GM18868 (cell line): ENCODE measurements around the gene MPP1.
"Not testable (repeated sequence)": the region's sequence is repeated elsewhere in the genome, so short reads cannot be mapped to it uniquely, and the experiment has no call there.

Experiments used
- ATAC-seq: cut with Tn5 transposase; IDR thresholded peaks from one replicate; pipeline ENCODE4 v1.9.1; 2021; ENCODE audit warnings: mild to moderate bottlenecking, moderate library complexity; ENCODE audit not compliant: unreplicated experiment

The MPP1 gene

DNA sequence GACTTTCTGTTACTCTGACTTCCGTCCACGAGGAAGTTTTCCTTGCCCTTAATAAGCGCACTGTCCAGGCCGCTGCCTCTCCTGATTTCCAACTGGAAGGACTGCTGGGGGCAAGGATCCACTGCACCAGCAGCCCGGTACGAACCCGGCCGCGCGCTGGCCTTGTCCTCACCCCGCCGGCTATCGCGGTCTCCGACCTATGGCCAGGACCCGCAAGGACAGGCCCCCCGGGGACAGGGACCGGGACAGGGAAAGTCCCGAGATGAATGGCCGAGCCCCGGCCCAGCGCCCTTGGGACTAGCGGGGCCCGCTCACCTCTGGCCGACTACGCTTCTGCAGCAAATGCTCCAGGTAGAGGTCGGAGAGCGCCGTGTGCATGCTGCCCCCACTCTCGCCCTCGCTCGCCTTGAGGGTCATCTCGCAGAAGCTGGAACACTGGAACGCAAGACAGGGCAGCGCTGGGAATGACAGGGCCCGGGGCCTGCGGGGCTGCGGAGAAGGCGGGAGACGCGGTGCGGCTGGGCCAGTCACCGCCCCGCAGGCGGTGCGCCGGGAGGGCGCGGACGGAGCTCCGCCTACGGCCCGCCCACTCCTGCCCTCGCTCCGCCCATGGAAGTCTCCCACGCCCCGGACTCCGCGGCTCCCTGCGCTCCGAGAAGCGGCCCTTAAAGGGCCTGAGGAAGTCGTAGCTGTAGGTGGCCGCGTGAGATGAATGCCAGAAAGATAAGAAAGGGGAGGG lies at the start of gene MPP1:
MPP1 (minus strand) TSS at position 529 of the 739 bp plus-strand sequence; CDS start at position 417, 112 bp downstream.
- ATAC-seq: peak; percentile 96

DNA sequence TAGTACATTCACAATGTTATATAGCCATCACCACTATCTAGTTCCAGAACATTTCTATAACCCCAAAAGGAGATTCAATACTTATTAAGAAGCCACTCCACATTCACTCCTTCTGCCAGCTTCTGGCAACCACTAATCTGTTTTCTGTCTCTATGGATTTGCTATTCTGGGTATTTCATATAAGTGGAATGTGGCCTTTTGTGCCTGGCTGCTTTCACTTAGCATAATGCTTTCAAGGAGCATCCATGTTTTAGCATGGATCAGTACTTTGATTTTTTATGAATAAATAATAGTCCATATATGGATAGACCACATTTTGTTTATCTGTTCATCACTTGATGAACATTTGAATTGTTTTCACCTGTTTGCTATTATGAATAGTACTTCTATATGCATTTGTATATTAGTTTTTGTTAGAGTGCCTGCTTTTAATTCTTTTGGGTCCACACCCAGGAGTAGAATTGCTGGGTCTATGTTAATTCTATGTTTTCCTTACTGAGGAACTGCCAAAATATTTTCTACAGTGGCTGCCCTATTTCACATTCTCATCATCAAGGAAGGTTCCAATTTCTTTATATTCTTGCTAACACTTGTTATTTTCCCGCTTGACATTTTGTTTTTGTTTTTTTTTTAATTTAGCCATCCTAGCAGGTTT lies 45.8 kb upstream of the MPP1 start:
- ATAC-seq: no peak

DNA sequence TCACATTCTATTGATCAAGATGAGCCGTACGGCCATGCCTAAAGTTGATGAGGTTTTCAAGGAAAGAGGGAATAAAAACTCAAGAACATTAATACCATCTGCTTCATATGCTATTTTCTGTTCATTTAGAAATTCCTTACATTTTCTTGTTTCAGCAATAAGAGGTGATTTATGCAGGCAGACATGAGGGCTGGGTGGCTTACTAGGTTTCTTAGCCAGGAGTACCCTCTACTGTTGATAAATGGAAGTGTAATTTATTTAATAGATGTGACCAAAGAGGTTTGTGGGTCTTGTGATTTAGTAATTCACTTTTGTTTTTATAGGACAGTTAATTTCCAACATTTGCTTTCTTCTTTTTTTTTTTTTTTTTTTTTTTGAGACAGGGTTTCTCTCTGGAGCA lies 35.6 kb upstream of the MPP1 start:
- no peak for ATAC-seq

DNA sequence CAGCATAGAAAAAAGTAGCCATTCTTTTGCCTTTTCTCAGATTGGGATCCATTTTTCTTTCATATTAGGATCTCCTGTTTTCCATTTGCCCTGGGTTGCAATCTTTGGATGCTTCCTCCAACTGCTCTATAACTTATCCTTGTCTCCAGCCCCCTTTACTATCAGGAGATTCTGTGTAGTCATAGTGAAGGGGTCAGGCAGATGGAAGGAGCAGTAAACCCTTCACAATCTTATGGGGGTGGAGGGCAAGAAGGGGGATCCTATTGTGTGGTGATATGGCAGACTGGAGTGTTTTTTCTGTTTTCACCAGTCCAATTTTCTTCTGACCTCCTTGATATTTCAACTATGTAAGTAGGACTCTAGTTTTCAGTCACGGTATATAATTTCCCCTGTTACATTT lies 30.9 kb upstream of the MPP1 start:
- ATAC-seq: no peak

DNA sequence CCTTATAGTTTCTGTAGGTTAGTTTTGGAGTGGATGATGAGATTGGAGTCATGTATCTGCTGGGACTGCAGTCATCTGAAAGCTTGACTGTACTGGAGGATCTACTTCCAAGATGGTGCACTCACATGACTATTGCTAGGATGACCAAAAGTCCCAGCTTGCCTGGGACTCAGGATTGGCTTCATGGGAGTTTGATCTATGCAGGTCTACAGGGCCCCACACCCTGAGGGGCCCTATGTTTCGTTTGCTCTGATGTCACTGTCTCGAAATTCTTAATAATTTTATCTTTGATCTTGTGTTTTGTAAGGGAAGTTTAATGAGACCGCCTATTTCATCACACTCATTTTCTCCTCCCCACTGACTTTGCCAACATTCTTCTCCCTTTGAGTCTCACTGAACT lies 29.3 kb upstream of the MPP1 start, which contains the start of gene SMIM9:
SMIM9 (minus strand) TSS at position 101 of the 400 bp plus-strand sequence. CDS start 3,806 bp downstream, outside the sequence.
- ATAC-seq: no peak

DNA sequence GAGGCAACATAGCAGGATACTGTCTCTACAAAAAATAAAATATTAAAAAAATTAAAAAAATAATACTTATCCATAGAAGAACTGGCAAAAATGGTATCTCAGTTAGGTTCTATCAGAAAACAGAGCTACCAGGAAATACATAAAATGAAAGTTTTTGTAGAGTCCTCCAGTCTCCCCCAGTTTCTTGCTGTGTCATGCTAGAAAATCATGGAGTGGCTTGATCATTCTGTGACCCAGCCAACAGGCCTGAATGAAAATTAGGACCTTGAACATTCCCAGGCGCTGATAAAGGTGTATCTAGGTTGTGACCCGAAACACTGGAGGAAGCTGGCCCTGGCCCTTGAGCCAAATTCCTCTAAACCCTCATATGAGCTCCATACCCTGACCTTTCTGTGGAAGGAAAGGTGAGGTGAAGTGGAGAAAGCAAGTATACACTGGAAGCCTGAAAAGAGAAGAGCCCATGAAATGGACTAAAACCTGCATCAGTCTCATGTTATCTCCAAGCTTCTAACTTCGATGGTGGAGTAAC lies 28.5 kb upstream of the MPP1 start:
- ATAC-seq: no peak

DNA sequence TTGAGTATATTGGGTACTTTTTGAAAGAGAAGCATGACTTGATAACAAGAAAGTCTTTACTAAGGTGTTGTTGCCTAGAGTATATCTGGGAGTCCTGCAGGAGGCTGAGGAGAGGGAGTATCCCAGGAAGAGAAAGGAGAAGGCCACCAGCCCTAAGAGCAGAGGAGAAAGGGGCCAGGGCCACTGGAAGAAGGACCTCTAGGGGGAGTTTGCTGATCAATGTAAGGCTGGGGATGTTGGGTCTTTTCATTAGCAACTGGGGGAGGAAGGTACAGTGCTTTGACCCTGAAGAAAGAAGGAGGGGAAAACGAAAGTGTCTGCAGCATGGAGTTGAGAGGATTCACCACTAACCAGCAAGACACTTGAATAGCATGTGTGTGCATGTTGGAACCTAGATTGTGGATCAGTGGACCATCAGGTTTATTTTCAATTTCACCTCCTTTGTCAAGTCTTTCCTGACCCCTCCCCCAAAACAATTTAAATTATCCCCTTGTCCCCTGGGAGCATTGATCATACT lies 24.7 kb upstream of the MPP1 start:
- ATAC-seq: no peak

DNA sequence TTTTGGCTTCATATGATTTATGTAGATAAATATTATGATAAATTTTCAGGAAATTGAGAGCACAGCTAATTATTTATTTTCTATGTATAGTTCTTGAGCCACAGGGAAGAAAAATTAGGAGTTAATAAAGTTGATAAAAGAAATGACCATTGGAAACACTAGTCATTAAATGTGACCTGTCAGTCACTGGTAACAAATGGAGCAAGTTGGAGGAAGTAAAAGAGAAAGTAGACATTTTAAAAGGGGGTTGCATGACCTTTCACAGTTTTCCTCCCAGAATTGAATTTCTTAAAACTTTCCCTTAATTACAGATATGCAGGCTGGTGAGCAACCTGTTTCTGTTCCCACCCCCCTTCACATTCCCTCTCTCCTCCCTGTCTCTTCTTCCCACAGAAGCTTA lies 23.8 kb upstream of the MPP1 start:
- no peak for ATAC-seq

DNA sequence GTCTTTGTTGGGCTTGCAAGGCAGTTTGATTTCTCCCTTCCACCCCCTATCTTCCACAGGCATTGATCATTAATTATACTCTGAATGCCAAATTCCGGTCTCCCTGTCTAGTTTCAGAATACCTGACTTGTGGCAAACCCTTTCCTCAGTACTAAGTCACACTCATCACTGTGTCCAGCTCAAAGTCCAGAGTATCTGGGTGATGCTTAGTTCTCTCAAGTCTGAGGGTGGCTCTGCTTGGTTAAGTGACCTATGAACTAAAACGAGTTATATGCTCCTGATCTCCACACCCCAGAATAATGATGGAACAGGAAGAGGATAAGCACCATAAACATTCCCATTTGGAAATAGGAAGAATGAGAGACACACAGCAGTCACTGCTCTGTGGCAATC lies 22.7 kb upstream of the MPP1 start:
- ATAC-seq: no peak

DNA sequence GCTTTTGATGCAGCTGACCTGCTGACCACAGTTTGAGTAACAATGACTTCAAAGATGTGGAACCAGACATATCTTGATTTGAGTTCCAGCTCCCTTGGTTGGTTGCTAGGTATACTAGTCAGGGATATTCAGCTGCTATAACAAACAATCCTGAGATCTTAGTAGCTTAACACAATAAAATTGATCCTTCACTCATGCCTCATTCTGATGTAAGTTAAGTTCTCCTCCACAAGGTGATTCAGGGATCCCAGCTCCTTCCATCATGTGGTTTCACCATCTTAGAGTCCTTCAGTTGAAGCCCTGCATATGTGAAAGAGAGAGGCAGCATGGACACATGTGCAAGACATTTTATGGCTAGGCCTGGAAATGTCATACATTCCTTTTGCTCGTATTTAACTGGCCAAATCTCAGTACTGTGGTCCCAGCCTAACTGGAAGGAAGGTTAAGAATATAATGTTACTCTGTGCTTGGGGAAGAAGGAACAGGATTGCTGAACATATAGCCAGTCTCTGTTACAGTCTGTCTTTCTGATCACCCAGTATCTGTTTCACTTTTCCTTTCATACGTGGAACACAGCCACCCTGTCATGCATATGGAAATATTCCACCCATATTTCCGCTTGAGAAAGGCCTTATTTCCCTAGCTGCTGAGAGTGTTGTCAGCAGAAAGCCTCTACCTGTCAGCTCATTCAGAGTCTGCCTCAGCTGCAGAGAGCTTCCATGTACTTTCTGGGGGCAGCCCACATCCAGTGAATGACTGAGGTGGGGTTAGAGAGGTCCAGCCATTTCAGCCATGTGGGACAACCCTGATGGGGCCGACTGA lies 22.1 kb upstream of the MPP1 start:
- peak; percentile 57 for ATAC-seq

DNA sequence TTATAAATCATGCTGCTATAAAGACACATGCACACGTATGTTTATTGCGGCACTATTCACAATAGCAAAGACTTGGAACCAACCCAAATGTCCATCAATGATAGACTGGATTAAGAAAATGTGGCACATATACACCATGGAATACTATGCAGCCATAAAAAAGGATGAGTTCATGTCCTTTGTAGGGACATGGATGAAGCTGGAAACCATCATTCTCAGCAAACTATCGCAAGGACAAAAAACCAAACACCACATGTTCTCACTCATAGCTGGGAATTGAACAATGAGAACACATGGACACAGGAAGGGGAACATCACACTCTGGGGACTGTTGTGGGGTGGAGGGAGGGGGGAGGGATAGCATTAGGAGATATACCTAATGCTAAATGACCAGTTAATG lies 20.3 kb upstream of the MPP1 start:
- not testable (repeated sequence) for ATAC-seq

DNA sequence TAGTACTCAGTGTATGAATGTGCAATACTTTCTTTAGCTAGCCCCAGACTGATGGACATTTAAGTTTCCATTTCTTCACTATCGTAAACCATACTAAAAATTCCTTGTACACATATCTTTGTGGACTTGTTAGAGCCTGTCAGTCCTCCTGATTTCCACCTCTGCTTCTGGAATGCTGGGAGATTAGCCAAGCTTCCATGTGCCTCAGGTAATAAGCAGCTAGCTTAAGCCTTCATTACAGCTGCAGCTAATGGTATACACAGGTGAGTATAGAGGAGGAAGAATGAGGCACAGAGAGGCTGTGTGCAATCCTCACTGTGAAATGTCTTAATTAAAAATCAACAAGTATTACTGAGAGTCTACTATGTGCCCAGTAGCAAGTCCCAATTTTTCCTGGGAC lies 19.4 kb upstream of the MPP1 start:
- ATAC-seq: no peak

DNA sequence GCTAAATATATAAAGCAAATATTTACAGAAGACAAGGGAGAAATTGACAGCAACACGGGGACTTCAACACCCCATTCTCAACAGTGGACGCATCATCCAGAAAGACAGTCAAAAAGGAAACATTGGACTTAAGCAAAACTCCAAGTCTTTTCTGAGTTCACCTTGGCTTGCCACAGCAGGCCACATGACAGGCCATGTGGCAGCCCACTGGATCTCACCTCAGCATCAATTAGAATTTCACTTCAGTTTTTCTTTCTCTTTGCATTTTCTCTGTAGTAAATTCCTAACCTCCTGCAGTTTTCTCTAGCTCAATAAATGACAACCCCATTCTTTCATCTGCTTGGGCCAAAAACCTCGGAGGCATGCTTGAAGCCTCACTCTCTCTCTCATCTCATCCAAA lies 16.7 kb upstream of the MPP1 start:
- no peak for ATAC-seq

DNA sequence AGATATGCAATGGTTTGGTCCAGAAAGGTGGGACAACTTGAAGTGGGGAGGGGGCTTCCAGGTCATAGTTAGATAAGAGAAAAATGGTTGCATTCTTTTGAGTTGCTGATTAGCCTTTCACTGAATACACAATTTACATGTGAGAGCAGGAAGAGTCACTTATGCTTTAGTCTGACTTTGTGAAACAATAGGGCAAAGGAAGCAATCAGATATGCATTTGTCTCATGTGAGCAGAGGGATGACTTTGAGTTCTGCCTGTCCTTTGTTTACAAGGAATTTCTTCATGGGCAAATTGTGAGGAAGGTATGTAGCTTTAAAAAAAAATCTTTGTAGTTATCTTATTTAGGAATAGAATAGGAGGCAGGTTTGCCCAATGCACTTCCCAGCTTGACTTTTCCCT lies 16.2 kb upstream of the MPP1 start:
- no peak for ATAC-seq

DNA sequence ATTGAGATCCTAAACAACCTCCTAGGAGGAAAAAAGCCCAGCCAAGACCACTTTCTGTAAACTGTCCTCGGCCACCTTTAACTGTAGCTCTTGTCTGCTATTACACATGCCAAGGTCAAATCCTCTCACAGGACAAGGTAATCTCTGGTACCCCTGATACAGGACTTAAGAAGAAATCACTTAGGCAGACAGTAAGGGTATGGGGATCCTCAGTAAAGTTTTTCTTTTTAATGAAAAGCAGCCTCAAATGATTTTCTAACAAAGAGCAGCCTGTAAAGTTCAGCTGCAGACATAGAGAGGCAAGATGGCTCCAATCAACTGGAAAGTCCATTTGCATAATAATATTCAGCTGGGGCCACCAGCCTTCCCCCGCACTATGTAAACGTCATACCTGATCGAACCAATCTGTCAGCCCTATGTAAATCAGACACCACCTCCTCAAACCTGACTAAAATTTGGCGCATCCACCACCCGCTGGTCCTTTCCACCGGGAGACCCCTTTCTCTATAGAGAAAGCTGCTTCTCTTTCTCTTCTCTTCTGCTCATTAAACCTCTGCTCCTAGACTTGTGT lies 14.6 kb upstream of the MPP1 start:
- ATAC-seq: no peak

DNA sequence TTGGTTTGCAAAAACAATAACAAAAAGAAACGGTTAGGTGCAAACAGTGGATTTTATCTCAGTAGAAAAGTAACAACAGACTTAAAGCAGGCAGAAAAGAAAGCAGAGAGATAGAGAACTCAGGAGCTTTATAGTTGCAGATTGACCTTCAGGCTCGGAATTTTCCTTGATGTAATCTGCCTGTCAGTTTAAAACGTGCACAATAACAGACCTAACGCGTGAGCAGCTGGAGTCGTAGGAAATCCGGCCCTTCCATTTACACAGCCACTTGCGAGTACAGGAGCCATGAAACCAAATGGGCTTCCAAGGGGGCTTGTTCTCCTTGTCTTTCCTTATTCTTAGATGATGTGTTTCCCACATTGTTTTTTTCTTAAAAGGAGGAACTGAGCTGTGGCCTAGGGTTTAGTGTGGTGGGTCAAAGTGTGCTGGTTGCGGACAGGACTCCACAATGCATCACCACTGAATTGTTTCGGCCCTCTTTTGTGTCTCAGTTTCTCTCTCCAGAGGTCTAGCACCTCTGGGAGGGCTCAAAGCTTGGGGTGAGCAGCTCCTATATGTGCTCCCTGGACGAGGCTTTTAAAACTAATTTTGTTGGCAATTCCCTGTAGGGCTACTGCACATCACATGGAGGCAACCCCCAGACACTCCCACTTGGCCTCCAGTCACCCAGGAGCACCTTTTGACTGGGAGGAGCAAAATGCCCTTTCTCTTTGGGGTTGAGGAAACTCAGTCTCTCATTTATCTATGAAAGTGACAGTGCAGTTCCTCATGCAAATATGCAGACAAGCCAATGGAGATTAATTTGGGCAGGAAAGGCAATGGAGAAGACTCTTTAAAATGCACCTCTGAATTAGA lies 13.9 kb upstream of the MPP1 start:
- no peak for ATAC-seq

DNA sequence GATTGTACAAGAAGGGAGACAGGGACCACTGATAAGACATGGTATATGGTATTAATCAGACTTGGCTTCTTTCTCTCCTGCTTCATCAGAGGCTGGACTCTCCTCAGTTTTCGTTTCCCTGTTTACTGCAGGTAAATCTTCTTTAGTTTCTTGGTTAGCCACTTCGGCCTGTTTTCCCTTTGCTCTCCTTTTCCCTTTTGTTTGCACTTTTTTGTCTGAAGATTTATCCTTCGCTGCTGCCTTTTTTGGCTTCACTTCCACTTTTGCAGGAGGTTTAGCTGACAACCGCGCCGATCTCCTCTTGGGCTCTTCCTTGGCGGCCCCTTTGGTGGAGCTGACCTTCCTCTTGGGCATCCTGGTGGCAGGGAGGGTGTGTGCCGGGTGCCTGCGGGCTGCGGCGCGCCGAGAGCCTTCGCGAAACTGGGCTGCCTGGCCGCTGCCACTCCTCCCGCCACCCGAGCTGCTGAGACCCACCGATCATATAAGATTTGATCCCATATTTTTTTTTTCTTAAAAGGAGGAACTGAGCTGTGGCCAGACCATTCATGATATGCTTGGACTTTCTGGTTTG lies 11.8 kb upstream of the MPP1 start:
- ATAC-seq: not testable (repeated sequence)

DNA sequence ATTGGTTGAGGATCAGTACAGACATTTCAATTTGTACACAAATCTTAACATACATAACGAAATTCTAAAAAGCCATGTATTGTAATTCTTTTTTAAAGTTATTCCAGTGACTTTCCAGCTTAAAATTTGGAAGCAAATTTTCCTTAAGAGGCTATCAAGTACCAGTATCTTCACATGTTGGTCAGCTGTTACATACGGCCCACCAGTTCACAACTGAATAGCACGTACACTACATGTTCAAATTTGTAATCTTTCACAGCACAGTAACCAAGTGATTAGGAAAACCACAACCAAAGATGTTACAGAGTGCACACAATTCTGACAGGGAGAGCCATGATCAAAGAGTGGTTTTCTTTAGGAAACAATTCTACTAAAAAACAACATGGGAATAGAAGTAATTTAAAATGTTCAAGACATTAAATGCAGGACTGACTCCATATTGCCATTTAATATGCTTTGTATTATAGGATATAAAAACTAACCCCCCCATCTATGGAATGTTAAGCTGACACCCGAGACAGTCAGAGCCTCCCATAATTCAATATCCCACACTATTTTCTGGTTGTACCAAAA lies 11.1 kb upstream of the MPP1 start:
- not testable (repeated sequence) for ATAC-seq

DNA sequence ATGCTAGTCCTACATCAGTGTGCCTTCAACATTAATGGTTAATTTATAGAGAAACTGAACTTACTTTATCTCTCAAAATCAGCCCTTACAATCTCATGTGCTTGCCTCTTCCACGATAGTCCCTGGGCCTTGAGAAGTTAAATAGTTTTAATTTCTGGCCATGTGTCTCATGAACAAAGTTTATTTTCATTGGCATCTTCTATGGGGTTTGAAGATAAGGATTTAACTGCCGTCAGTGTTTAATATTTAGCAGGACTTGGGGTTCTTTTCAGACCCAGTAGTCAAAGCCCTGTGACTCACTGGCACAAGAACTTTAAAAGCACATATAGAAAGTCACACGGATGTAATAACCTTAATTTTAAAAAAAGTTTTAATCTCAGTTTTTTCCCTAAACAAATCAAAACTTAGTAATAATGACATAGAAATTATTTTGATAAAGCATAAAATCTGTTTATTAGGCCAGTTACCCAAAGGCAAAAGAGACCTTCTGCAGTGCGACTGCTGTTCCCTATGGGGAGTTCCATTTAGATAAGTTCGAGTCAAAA lies 10.1 kb upstream of the MPP1 start:
- no peak for ATAC-seq
